Left cardiac atrium (tissue), 4 donors: ENCODE results near the gene ROR2. TPM values are rescaled to one million over a fixed set of nuclear protein-coding genes. Genes with fewer than 3 reads are reported as not detected.

Source experiments
- ATAC-seq, 2 donors: fragments of 200-7000 bp; cut with Tn5 transposase; one replicate each; pipeline ENCODE4 v1.9.1; 2020; ENCODE audit warnings: mild to moderate bottlenecking in 2 of 2, moderate library complexity in 2 of 2
- DNase-seq: peaks from one replicate; pipeline ENCODE4 v3.0.0-alpha.2; 2020
- intact Hi-C, 2 donors: fragments of 100-400 bp; cut with DNase I; formaldehyde crosslinking; loops; one replicate each; pipeline versions ENCODE4 v1.14.1 to v1.15.1; 2022 to 2023
- total RNA-seq, 2 donors: library from RNA; stranded (reverse); fragmentation: NEBNext Ultra II Directional; extraction: Animal tissue kit (Norgen Biotek cat#: 25700); gene quantifications; one replicate each; pipeline ENCODE4 v1.2.1, GENCODE V29; 2021
- donor health status: DM: no; HTN: yes; CAD: no.
- donor health status: DM: no; HTN: yes; CAD: no; lungs with severe emphysema.
- donor health status: DM: yes; HTN: yes; CAD: no.
- donor health status: Dilated cardiomyopathy.

The ROR2 gene
- total RNA-seq, 2 donors from 2014 or later, result 18.0 to 25.4 TPM

DNA sequence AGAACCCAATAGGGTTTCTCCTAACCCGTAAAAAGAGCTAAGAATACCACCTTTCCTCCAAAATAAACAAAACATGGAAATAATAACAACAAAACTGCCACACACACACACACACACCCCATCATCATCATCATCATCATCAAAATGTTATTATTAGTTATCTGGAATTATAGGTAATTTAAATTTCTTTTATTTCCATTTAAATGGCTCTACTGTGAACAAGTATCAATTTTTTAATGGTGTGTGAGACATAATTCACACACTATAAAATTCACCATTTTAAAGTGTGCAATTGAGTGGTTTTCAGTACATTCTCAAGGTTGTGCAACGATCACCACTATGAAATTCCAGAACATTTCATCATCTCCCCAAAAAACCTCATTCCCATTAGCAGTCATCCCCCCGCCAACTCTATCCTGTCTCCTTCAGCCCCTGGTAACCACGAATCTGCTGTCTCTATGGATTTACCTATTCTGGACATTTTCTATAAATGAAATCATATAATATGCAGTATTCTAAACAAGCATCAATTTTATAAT, 172.7 kb downstream of the ROR2 start:
- no peak for DNase-seq
- peak in 1 of 2 donors; percentile 37 for ATAC-seq
- intact Hi-C loops, result loop anchor here (5.0 to 10.0 kb wide), 3 partner anchors 83 to 187 kb away; partner anchors contain the start of gene ROR2 (in 1 of the 2)

DNA sequence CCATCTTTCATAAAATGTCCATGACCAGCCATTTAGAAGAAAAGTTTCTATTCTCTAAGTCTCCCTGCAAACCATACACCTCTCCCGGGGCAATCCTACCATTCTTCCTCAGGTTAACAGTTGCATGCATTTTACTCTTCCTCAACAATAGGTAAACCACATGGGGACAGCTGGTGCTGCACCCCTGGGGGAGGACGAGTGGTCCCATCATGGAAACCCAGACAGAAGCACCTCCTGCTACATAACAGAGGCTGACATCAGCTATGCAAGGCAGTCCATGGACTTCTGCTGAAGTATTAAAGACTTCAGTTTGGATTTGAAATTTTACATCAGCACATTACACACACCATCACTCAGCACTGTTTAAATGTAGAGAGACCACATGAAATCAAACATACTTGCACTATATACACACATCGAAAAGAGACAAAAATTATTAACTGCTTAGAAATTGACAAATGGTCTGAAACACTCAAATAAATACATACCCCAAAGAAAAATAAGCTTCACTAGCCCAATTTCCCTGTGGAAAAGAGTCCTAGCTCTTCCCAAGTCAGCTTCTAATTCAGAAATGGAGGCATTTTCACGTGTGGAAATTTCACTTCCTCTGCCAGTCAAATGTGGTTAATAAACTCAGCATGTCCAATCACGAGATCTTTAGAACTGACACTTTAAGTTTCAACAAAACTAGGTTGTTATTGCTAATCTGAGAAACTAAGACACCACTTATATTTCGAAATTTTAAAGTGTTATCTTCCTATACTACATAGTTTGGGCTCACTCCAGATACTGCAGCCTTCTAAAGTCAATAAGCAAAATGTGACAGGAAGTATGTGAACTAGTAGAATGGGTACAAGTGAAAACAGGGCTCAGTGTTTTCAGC, 173.4 kb downstream of the ROR2 start:
- intact Hi-C loops, result loop anchor here (5.0 to 10.0 kb wide), 3 partner anchors 82 to 188 kb away; partner anchors contain the start of gene ROR2 (in 1 of the 2)
- ATAC-seq (no peak), DNase-seq (no peak)

DNA sequence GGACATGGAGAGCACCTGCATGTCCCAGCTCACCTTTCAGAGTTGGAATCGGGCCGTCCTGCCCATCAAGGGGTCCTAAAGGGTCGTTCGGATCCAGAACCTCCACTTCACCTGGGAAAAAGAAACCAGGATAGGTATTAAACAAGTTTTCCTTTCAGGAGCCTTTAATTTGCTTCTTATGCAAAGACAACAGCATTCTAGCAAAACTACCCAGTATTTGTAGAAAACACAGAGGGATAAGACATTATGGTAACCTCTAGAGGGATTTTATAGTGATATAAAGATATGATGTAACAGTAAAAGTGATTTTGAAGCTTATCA, 174.4 kb downstream of the ROR2 start:
- intact Hi-C loops, result loop anchor here (5.0 to 10.0 kb wide), 3 partner anchors 81 to 189 kb away; partner anchors contain the start of gene ROR2 (in 1 of the 2)

DNA sequence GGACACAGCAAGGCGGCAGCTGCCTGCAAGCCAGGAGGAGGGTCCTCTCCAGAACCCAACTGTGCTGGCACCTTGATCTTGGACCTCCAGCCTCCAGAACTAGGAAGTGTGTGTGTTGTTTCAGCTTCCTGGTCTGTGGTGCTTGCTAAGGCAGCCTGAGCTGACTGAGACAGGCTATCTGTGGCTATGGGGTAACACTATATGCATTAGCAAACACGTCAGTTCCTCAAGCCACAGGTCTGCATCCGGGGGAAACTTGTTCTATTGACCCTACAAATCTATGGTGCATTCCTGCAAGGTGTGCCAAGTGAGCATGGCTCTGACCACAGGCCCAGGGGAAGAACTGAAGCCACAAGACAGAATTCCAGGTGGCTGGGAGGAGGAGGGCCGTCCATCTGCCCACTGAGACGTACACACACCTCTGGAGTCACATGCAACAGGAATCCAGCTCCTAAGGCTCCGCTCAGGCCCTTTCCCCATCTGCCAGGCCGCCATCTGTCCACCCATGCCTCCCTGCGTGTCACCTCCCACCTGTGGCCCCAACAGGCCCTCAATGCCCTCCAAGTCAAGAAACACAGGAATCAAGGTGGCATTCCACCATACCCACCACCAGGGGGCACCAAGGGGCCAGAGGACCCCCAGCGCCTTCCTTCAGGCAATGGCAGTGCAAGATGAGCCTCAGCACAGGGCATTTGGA, 174.9 kb downstream of the ROR2 start:
- peak; percentile 56 for DNase-seq
- peak; percentile 55 to 69 for ATAC-seq

More for the DNA sequence above, 174.4 kb downstream of the ROR2 start:
- DNase-seq (no peak), ATAC-seq (no peak)

DNA sequence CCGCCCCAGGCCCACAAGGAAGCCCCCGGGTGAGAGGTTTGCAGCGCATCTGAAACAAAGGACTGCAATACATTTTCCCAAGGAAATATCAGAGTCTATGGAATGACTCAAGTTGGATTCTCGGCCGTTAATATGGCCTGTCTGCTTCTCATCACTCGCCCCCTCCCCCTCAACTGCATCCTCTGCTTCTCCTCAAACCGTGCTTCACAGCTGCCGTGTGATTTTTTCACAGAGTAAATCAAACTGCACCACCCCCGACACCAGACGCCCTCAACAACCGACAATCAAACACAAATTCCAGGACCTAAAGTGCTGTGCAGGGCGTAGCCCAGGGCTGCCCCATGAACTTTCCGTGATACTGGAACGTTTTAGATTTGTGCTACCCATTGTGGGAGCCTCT, 176.9 kb downstream of the ROR2 start:
- no peak for ATAC-seq
- intact Hi-C loops, result loop anchor here (10.0 kb wide), 2 partner anchors 78 to 192 kb away; no protein-coding TSS in a partner anchor
- no peak for DNase-seq

More for the DNA sequence above, 174.9 kb downstream of the ROR2 start:
- intact Hi-C loops, result loop anchor here (5.0 to 10.0 kb wide), 3 partner anchors 80 to 190 kb away; partner anchors contain the start of gene ROR2 (in 1 of the 2)

DNA sequence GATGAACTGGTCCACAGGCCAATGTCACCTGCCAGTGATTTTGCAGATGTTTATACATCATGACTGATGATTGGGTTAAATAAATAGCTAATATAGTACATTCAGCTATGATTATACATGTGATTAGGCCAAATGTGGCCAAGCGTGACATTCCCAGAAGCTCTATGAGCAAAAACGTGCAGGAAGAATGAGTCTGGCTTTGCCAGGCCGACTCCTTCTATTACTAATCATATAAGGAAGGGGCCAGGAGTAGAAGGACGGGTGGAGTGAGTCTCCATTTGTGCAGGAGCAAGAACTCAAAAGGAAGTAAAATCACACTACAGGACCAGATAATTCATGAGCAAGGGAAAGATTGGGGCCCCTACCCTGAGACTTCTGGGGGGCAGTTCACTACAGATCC, 178.2 kb downstream of the ROR2 start:
- intact Hi-C loops, result loop anchor here (10.0 kb wide), 2 partner anchors 77 to 193 kb away; no protein-coding TSS in a partner anchor
- DNase-seq, result no peak
- no peak for ATAC-seq

DNA sequence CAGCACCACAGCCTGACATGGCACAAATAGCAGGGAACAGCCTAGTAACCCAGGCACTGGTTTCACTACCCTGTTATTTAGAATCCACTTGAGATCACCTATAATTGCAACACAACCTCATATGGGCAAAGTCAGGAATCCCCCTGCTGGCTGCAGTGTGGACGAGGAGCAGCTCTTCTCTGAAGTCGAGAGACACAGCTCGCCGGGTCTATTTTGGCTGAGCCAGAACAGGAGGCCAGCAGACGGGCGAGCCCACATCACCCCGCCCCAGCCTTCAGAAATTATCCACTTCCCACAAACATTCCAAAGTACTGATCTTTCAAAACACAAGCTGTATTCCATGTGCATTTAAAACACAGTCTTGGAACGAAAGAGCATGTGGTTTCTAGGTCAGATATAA, 179.0 kb downstream of the ROR2 start:
- ATAC-seq (peak; percentile 64 to 91), DNase-seq (peak; percentile 54)
- intact Hi-C loops, result loop anchor here (10.0 kb wide), 2 partner anchors 76 to 194 kb away; no protein-coding TSS in a partner anchor

DNA sequence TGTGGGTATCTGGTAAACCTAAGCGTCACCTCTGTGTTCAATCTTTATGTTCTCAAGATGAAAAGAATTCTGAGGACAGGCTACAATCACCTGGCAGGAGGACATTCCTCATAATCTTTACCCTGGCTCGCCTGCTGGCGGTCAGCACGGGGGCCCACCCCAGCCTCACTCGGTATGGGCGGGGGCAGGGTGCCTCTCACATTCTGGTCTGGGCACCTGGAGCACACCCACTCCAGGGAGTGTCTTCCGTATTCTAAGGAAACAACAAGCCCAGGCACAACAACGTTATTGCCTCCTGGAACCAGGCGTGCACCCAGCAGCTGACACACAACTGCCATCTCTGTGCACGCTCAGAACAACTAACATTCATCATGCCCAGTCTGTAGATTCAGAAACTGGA, 179.8 kb downstream of the ROR2 start:
- intact Hi-C loops, result loop anchor here (10.0 kb wide), 2 partner anchors 75 to 195 kb away; no protein-coding TSS in a partner anchor
- DNase-seq (no peak), ATAC-seq (no peak)

DNA sequence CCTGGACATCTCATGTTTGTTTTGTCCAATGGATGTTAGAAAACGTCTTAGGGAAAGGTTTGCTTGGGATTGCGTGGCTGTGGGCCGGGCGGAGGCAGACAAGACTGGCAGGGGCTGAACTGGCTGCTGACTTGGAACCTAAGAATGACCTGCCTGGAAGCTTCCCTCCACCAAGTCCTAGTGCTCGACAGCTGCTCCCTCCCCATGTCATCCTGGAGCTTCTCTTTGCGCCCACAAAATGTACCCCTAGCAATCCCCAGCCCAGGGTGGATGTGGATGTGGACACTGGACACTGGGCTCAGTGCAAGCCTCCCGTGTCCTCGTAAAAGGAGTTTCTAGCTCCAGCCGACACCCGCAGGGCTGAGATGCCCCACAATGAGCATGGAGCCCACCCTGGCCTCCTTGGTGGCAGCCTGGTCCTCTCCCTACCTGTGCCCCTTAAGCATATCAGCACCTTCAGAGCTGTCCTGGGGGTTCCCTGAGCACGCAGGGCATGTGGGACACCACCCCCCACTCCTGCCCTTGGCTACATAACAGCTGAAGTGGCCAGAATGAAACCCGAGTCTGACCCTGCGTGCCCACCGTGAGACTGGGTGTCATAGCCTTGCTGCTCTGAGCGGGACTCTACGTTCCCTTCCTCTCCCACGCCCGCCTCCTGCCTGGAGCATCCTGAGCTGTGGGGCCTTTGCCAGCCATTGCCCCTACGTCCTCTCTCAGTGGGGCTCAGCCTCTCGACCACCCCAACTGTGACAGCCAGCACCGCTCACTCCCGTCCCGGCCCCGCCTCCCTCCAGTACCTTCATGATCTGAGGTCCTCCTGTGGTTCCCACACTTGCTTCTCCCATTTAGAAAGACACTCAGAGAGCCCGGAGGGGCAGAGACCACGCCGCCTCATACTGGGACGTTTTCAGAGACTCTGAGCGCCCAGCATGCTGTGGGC, 180.8 kb downstream of the ROR2 start:
- no peak for ATAC-seq
- intact Hi-C loops, result no loop called here
- no peak for DNase-seq

DNA sequence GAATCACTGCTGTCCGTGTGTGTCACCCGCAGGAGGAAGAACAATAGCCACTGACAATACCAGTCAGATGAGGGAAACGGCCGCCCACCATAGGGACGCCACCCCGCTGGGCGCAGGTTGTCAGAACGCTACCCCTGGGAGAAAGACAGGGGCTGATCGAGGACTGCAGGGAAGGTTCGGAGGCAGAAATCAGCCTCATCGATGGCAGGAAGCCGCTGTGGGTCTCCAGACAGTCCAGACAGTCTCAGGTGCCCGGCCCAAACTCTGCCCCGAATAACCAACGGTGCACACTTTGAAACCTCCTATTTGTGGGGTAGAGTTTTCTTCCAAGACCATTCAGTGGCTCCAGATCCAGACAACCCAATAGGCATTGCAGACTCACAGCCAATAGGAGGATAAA, 181.5 kb downstream of the ROR2 start:
- intact Hi-C loops, result no loop called here

DNA sequence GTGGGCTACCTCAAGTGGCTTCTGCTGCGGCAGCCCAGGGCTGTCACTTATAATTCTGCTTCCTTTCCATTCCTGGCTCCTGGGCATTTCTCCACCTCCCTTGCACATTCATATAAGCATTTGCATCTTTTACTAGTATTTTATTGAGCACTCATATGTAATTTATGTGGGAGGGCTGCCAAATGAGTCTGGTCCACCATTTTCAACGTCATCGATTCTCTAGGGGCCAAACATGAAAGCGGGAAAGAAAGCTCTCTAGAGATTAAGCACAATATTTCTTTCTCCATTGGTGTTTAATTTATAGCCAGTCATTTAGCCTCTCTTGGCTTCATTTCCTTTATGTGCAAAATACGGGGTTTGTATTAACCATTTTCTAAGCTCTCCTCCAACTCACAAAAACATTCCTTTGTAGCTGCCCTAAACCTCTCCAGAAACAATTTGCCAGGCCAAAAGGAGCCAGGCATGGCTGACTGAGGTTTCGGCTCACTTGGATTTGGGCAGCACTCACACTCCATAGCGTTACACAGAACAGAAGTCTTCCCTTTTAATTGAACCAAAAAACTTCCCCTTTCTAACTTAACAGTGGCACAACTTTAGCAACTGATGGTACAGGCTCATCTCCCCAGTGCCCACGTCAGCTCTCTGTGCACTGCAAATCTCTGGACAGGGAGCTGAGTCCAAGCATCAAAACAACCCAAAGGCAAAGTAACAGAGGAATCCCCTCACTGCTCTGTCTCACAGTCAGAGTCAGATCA, 183.5 kb downstream of the ROR2 start:
- no peak for DNase-seq
- intact Hi-C loops, result no loop called here

More for the DNA sequence above, 181.5 kb downstream of the ROR2 start:
- DNase-seq (no peak), ATAC-seq (no peak)

DNA sequence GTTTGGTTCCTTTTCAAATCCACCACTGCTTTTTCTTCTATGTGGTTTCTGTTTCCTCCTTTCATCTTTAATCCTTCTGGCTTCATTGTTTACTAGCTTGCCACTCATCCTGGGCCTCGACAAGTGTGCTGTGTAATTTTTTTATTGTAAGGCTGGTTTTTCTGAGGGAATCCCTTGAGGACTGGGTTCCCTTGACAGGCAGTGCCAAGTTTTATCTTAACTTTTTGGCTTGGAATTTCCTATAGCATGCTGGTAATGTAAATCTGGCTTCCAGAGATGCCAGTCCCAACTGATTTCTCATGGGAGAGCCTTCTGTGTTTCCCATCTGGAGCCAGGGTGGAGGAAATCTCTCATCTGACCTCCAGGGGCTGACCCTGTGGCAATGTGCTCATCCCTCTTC, 184.7 kb downstream of the ROR2 start:
- DNase-seq (no peak), ATAC-seq (no peak)
- intact Hi-C loops, result no loop called here

More for the DNA sequence above, 183.5 kb downstream of the ROR2 start:
- no peak for ATAC-seq

DNA sequence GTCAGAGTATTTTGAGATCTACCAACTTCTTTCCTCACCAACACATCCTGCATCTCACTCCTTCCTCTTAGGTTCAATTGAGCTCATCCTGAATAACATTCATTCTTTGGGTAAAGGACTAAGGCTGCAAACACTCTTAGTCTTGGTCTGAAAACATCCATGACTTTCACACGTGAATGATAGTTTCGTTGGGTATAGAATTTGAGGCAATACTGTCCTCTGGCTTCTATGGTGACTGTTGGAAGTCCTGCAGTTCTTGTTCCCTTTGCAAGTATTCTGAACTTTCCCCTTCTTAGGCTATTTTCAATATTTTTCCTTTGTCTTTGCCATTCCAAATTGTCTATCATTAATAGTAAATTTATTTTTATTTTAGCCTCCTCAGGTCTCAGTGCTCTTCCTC, 185.4 kb downstream of the ROR2 start:
- intact Hi-C loops, result no loop called here
- DNase-seq, result no peak
- no peak for ATAC-seq

DNA sequence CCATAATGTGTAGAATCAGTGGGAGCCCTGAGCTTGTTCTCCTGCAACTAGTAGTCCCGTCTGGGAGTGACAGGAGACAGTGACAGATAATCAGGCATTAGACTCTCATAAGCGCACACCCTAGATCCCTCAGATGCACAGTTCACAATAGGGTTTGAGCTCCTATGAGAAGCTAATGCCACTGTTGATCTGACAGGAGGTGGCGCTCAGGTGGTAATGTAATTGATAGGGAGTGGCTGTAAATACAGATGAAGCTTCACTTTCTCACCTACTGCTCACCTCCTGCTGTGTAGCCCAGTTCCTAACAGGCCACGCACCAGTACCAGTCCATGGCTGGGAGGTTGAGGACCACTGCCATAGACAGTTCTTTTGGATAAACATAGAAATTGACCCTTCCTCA, 188.7 kb downstream of the ROR2 start:
- no peak for ATAC-seq
- DNase-seq, result no peak
- intact Hi-C loops, result no loop called here

DNA sequence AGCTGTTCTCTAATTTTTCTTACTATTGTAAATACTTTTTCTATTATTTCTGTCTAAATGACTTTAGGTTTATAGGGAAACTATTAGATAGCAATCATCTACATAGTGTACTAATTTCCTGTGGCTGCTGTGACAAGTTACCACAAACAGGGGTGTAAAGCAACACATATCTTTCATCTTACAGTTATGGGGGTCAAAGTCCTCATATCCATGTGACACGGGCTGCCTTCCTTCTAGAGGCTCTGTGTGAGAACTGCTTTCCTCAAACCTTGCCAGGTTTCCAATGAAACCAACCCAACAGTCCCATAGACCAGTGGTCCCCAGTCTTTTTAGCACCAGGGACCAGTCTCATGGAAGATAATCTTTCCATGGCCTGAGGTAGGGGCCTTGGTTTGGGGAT, 189.1 kb downstream of the ROR2 start:
- DNase-seq (no peak), ATAC-seq (no peak)
- intact Hi-C loops, result no loop called here

DNA sequence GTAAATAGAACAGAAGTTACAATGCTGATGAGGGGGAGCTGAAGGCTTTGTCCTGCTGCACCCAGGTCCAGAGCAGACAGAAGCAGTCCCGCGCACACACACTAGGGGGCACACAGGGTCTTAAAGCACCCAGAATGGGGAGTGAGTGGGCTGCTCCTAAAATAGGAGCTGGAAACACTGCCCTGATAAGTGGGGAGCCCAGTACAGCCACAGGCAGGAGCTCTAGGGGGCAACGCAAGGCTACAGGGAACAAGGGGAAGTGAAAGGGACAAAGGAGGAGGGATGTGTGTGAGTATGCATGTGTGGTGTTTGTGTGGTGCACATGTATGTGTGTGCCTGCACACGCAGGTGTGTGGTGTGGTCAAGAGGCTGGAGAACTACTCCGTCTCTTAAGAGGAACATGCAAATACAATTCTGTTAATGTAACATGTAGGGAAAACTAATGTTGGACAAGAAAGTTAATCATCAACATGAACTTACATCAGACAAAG, 191.5 kb downstream of the ROR2 start:
- intact Hi-C loops, result no loop called here
- ATAC-seq (peak; percentile 34 to 74), DNase-seq (no peak)

DNA sequence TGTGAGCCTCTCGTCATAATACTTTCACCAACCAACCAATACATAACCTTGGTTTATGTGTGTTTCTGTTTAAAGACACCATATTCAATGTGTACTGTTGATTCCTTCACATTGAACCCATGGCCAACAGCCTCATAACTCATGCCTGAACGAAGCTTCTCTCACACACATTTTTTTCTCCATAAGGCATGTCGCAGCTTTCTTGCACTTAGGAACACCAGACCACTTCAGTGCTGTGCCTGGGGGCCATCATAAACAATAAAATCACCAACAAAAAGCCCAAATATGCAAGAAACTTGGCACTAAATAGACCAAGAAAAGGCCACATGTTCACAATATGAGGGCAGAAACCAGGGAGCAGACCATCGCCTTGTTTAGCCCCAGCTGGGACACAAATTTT, 192.2 kb downstream of the ROR2 start:
- ATAC-seq (no peak), DNase-seq (no peak)
- intact Hi-C loops, result no loop called here

DNA sequence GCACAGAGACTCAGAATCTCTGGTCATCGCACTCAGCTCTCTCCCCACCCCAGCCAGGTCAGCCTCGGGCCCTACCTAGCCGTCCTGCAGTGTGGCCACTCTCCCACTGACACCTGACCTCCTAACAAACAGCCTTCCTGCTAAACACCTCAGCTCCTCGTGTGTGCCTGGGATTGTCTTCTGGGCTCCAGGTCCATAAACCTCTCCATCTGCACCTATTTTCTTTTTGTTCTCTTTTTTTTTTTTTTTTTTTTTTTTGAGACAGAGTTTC, 193.6 kb downstream of the ROR2 start:
- intact Hi-C loops, result no loop called here
- no peak for DNase-seq
- no peak for ATAC-seq
